GM19455 (cell line): ENCODE results near the gene SAP30BP.

Experiments used
- ATAC-seq: cut with Tn5 transposase; IDR thresholded peaks from one replicate; pipeline ENCODE4 v1.9.1; 2021; ENCODE audit not compliant: unreplicated experiment

The SAP30BP gene

DNA sequence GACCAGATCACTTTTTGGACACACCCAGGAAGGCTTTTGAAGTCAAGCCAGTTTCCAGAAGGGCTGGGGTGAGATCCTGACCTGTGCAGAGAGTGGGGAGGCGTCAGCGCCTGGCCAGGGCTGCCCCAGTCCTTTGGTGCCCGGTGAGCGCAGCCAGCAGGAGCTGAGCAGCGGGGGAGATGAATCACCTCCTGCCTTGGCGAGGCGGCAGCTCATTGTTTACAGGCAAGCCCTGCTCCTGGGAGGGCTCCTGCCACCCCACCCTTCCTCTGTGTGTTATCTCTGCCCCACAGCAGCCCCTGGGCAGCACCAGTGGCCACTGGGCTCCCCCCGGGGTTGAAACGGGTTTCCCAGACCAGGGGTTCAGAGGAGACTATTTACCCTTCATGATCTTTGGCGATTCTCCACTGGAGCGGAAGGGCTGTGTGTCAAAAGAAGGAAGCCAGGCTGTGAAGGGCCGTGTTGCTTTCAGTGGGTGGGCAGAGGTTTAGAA lies 40.0 kb downstream of the SAP30BP start:
- ATAC-seq: no peak

DNA sequence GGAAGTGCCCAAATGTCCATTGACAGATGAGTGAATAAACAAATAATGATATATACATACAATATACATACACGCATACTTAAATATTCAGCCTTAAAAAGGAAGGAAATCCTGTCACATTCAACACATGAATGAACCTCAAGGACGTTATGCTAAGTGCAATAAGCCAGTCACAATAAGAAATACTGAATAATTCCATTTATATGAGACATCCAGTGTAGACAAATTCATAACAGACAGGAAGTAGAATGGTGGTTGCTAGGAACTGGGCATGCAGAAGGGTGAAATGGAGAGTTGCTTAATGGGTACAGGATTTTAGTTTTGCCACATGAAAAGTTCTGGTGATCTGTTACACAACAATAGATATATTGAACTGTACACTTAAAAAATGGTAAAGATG lies 45.3 kb downstream of the SAP30BP start:
- ATAC-seq: no peak

DNA sequence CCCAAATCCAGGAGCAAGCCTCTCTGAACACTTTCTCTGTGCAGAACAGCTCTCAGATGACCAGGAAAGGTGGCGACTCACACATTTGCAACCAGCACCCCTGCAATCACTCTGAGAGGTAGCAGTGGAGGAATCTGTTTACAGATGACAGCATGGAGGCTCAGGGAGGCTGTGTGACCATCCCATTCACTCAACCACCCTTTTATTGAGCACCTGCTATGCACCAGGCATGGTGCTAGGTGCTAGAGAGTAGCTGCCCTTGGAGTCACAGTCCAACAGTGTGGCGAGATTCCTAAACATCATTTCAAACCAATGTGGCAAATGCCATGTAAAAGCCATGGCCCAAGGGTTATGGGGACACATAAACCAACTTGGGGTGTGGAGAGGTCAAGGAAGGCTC lies 52.6 kb downstream of the SAP30BP start:
- no peak for ATAC-seq

DNA sequence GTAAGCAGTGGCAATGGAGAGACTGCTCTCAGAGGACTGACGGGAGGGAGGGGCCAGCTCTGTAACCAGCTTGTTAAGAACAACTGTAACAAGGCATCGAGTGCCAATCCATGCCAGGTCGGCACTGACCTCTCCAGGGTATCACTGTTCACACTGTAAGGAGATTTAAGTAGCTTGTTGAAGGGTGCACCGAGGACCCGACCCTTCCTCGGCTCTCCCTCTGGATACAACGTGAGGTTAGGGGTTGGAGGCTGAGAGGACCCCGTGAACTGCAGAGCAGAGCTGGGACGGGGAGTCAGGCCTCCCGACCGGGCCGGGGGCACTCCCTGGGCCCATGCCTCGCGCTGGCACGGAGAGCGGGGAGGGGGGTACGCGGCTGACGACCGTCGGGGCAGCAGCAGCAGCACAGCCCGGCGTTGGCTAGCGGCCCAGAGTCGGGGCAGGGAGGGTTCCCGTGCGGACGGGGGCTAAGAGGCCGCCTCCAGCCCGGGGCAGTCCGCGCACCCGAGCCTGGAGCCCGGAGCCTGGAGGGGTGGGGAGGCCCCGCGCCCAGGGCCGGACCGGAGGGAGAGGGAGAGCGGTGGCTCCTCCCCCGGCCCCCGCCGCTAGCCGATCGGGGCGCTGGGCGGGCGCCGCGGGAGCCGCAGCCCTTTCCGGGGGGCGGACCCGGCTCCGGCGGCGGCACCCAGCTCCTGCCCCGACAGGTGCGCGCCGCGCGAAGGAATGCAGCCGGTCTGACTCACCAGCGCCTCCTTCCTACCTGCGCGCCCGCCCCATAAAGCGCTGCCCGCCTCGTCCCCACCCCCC lies 53.7 kb downstream of the SAP30BP start, which contains the start of gene ITGB4:
Gene ITGB4 (plus strand): TSS at position 804 of the 807 bp plus-strand sequence. CDS start 3,245 bp downstream, outside the sequence.
- no peak for ATAC-seq

DNA sequence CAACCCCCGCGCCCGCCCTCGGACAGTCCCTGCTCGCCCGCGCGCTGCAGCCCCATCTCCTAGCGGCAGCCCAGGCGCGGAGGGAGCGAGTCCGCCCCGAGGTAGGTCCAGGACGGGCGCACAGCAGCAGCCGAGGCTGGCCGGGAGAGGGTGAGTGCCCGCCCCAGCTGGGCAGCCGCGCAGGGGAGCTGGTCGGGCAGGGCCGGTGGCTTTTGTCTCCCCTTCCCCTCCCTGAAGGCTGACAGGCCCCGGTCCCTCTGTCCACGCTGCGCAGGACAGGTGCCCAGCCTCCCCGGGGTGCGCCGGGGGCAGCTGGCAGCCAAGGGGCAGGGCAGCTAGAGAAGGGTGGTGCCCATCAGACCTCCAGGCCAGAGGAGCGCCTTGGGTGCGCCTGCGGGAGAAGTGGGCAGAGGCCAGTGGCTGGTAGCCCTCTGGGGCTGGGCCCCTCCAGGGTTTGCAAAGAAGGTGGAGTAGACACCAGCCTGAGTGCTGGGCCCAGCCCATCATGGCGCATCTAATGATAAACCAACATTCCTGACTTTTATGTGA lies 54.4 kb downstream of the SAP30BP start:
- ATAC-seq: no peak

DNA sequence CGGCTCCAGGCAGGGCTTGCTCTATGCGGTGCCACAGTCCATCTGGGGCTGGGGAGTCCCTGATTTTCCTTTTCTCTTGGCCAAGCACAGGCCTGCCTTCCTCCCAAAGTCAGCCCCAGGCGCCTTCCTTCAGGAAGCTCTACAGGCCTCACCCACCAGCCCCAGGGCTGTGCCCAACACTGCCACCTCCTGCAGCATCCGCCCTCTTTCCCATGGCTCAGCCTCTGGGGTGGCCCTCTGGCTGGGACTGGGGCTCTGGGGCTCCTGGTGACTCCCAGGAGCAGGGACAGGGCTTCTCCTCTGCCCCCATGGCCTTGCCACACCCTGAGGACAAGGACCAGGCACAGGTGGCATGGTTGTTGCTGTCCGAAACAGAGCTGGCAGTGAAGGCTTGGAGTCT lies 54.9 kb downstream of the SAP30BP start:
- no peak for ATAC-seq

DNA sequence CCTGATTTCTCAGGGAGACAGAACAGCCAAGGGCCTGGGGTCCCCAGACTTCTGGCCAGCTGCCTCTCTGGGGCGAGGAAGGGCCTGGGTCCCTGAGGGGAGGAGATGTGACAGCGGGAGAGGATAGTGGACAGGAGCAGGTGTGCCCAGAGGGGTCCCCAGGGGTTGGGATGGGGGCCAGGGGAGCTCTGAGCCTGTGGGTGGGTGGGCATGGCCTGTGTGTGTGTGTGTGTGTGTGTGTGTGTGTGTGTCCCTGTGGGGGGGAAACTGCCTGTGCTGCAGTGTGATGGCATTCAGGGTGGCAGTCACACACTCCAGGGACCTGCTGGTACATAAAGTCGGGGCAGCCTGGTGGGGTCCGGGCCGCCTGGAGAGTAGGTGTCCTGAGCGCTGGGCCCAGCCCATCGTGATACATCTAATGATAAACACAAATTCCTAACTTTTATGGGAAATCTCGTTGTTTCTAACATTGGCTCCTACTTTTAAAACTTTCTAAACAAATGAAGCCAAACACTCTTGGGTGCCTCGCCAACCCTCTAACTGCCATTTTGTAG lies 55.5 kb downstream of the SAP30BP start:
- ATAC-seq: no peak

DNA sequence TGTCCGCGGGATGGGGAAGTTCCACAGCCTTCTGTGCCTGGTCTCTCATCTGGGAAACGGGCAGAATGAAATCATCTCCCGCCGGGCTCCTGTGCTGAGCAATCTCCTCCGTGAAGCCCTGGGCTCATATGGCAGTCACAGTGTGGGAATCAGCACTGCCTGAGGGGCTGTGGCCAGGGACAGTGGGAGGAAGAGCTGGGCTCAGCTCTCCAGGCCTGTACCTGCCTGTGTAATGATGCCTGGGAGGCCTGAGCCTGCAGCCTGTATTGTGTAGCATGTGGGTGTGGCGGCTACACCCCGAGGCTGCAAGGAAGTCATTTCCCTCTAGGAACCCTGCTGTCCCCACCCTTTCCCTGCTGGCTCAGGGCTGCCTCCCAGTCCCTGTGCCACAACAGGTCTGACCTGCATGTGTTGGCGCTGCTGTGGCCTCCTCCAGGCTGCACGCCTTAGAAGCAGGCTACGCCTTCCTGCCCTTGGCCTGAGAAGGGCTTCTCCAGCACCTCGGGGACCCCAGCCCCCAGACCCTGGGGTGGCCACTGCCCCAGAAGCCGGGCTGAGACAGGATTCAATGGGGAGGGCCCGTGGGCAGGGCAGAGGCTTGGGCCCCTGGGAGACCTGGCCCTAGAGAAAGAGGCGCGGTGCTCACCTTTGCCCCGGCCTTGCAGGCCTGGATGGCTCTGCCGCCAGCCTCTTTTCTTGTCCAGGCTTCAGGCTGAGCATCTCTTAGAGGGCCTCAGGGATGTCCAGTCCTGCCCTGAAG lies 56.2 kb downstream of the SAP30BP start:
- ATAC-seq: no peak

DNA sequence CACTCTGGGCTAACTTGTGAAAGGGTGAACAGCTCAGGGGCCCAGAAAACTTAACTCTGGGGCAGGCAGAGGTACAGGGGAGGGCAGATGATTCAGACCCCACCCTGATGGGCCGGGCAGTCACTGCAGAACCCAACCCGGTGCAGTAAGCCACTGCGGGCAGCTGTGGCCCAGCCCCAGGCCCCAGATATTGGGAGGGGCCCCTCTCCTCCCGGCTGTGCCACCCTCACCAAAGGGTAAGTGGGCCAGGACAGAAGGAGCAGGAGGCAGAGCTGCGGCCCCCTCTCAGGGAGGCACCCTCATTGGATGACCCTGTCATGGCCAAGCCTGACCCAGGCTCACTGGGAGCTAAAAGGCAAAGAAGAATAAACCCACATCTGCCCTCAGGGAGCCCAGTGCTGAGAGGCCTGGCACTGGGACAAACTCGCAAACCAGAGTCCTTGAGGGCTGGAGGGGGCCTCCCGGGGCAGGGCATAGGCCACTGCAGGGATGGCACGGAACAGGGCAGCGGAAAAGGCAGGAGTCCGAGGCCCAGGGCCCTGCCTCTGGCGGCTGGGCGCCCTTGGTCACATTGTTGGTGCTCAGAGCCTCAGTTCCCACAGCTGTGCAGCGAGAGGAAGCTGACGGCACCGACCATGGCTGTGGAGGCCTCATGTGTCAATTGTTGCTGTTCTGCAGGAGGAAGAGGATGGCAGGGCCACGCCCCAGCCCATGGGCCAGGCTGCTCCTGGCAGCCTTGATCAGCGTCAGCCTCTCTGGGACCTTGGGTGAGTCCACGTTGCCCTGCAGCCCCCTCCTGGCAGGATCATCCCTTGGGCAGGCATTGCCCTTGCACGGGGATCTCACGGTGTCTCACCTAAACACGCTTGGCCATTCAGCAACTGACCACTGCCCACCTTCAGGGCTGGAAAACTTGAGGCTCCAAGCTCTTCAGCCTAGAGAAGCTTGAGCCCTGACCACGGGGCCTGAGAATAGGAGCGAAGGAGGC lies 57.2 kb downstream of the SAP30BP start:
- ATAC-seq: no peak

DNA sequence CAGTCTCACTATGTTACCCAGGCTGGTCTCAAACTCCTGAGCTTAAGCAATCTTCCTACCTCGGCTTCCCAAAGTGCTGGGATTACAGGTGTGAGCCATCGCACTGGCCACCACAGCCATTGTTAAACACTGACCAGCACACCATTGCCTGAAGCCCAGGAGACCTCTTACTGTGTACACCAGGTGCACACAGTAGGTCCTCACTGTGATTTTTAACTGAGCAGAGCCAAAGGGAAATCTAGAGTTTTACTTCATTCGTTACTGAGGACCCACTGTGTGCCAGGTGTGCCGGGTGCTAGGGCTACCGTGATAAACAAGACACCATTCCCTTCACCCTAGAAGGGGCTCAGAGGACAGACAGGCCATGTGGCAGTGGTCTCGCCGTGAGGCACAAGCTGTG lies 58.4 kb downstream of the SAP30BP start:
- no peak for ATAC-seq

DNA sequence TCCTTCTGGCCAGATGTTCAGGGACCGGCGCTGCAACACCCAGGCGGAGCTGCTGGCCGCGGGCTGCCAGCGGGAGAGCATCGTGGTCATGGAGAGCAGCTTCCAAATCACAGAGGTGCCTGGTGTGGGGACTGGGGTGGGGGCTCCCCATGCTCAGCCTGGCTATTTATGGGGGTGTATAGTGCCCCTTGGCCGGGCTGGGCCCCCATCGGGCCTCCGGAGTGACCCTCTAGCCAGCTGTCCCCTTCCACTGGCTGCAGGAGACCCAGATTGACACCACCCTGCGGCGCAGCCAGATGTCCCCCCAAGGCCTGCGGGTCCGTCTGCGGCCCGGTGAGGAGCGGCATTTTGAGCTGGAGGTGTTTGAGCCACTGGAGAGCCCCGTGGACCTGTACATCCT lies 60.3 kb downstream of the SAP30BP start:
- ATAC-seq: no peak

DNA sequence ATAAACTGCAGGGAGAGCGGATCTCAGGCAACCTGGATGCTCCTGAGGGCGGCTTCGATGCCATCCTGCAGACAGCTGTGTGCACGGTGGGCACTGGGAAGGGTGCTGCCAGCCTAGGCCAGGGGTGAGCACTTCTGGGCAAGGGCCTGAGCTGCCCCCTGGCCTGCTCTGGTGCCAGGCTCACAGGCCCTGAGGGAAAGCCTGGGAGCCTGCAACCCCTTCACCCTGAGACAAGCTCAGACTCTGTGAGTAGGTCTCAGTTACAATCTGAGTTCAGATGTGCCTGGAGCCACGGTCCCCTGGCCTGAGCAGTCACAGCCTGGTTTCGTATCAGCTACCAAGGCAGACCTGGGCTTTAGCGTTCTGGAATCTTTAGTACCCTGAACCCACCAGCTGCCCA lies 62.2 kb downstream of the SAP30BP start:
- no peak for ATAC-seq

DNA sequence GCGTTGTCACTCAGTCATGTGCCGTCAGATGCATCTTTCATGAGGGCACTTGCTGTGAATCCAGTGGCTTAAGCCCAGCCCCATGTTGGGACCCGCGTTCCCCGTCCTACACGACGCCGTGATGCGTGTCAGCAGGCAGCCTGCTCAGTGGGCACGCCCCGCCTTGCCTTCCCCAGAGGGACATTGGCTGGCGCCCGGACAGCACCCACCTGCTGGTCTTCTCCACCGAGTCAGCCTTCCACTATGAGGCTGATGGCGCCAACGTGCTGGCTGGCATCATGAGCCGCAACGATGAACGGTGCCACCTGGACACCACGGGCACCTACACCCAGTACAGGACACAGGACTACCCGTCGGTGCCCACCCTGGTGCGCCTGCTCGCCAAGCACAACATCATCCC lies 62.9 kb downstream of the SAP30BP start:
- no peak for ATAC-seq

DNA sequence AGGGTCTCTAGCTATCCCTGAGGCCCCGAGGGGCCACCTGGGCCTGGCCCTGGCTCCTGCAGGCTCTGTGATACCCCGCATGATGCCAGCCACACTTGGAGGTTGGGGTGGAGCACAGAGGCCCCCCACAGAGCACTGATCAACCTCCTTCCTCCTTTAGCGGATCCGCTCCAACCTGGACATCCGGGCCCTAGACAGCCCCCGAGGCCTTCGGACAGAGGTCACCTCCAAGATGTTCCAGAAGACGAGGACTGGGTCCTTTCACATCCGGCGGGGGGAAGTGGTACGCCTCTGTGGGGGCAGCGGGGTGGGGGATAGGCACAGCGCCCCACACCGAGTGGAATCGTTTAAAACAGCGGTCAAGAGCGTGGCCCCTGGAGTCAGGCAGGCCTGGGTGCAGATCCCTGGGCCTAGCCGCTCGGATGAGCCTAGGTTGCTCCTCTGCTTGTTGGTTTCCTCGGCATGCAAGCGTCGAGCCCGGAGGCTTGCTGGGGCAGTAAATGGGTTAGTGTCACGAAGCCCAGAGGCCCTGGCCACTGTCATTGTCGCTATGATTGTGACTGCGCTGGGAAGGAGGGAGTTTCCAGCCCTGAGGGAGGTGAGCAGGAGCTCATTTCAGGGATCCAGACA lies 64.1 kb downstream of the SAP30BP start:
- ATAC-seq: no peak

DNA sequence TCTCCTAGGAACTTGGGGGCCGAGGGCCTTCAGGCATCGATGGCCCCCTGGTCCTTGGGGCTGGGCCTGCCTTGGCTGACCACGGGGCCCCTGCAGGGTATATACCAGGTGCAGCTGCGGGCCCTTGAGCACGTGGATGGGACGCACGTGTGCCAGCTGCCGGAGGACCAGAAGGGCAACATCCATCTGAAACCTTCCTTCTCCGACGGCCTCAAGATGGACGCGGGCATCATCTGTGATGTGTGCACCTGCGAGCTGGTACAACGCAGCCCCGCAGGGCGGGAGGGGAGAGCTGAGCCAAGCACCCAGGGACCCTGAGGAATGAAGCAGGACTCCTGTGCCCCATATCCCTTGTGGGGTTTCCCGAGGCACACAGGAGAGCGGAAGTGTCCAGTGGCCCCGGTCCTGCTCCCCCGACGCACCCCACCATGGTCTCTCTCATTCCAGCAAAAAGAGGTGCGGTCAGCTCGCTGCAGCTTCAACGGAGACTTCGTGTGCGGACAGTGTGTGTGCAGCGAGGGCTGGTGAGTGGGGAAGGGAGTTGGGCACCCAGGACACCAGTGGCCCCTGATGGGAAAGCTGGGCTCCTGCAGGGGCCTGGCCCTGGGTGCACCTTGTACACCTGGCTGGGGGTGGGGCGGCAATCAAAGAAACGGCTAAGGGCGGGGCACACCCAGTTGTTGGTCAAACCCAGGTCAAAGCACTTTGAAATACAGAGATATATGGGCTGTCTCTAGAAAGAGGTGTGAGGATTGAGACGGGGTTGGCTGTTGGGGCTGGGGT lies 64.8 kb downstream of the SAP30BP start:
- no peak for ATAC-seq

DNA sequence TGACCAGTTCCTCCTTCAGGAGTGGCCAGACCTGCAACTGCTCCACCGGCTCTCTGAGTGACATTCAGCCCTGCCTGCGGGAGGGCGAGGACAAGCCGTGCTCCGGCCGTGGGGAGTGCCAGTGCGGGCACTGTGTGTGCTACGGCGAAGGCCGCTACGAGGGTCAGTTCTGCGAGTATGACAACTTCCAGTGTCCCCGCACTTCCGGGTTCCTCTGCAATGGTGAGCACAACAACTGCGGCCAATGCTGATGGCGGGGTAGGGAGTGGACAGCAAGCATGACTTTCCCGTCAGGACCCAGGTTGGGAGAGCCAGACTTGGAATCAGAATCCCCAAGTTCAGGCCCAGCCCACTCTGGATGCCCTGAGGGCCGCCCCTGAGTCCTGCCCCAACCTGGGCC lies 66.3 kb downstream of the SAP30BP start:
- ATAC-seq: no peak

DNA sequence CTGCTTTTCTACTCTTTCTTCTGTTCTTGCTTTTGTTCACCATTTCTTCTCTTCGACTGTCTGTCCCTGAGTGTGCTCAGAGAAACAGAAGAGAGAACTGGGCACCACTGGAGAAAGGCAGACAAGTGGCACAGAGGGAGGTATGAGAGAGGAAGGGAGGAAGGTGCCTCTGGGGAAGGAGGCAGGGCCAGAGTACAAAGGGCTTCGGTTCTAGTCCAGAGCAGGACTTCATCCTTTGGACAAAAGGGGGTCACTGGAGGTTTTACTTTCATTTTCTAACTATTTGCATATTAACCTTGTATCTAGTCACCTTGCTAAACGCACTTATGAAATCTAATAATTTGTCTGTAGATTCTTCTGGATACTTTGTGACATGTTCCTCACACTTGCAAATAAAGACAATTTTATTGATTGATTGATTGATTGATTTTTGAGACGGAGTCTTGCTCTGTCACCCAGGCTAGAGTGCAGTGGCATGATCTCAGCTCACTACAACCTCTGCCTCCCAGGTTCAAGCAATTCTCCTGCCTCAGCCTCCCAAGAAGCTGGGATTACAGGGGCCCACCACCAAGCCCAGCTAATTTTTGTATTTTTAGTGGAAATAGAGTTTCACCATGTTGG lies 67.6 kb downstream of the SAP30BP start:
- no peak for ATAC-seq

DNA sequence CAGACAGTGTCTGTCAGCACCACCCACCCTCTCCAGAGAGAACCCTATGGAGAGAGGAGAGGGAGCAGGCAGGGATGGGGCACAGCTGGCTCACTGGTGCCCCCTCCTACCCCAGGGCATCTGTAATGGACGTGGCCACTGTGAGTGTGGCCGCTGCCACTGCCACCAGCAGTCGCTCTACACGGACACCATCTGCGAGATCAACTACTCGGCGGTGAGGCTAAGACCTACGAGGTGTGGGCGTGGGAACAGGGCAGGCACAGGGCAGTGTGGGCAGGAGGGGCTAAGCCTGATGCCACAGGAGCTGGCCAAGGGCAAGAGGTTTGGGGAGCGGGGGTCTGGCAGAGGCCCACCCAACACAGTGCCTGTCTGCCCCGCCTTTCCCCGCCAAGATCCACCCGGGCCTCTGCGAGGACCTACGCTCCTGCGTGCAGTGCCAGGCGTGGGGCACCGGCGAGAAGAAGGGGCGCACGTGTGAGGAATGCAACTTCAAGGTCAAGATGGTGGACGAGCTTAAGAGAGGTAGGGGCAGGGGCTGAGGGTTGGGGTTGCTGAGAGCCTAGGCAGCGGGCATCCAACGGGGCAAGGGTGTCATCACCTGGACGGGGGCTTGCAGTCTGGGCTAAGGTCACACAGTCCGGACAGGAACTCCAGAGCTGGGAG lies 69.2 kb downstream of the SAP30BP start:
- ATAC-seq: no peak
